HG03159 (cell line): ENCODE results near the gene ST6GAL1.

ENCODE experiments used
- ATAC-seq: cut with Tn5 transposase; IDR thresholded peaks from one replicate; pipeline ENCODE4 v1.9.1; 2021; ENCODE audit warnings: mild to moderate bottlenecking, moderate library complexity; ENCODE audit not compliant: unreplicated experiment

Gene ST6GAL1

DNA sequence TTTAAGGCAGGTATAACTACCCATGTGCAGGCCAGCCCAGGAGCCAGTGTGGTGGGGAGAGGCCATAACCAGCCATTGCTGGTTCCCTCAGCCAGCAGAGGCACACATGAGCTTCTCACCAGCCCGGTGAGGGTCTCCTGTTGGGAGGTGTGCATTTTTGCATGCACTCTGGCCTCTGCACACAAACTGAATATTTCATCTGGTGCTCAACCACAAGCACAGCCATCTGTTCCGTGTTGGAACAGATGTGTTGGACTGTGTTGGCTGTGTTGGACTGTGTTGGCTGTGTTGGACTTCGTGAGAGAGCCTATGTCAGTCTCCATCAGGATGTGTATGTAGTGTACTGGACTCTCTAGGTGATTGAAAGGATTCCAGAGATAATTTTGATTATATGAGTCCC lies 141.8 kb downstream of the ST6GAL1 start:
- ATAC-seq: no peak

GRCh38 chr3:187072511-187072910 lies 142.2 kb downstream of the ST6GAL1 start:
- ATAC-seq: no peak

DNA sequence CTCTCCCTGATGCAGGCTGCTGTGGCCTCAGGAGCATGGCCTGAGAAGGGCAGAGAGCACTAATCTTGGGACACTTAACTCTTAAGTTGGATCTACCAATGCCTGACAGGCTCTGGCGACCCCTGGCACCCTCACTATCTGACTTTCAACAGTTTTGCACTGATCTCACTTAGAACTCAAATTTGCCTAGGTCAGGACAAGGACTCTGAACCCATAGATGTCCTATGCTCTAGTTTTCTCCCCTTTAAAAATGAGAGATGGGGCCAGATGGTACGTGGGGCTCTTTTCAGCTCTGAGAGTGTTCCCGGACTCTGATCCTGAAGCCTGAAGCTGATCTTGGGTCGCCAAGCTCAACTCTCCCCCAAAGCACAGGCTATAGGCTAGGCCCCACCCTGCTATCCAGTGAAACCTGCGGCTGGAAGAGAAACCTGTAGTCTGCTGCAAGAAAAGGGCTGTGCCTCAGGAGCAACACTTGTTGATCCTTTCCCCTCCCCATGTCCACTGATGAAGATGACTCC lies 143.3 kb downstream of the ST6GAL1 start:
- no peak for ATAC-seq

- ATAC-seq: no peak
Measured at GRCh38 chr3:187074846-187075245, 144.5 kb downstream of the ST6GAL1 start.

DNA sequence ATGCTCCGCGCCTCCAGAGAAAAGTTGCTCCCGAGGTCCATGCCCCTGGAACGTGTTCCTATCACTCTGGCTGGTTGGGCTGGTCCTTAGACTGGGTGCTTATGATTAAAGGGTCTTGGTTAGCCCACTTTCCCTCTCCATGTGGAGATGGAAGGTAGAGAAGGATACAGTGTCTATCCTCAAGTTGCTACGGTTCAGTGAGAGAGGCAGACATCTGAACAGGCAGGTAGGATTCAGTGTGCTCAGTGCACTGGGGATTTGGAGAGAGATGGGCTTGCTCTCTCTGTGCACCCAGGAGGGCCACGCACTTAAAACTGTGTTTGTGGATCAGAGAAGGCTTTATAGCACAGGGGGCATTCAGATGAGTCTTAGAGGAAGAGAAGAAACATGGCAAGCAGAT lies 146.0 kb downstream of the ST6GAL1 start:
- no peak for ATAC-seq

GRCh38 chr3:187077085-187077484 lies 146.8 kb downstream of the ST6GAL1 start:
- ATAC-seq: no peak

DNA sequence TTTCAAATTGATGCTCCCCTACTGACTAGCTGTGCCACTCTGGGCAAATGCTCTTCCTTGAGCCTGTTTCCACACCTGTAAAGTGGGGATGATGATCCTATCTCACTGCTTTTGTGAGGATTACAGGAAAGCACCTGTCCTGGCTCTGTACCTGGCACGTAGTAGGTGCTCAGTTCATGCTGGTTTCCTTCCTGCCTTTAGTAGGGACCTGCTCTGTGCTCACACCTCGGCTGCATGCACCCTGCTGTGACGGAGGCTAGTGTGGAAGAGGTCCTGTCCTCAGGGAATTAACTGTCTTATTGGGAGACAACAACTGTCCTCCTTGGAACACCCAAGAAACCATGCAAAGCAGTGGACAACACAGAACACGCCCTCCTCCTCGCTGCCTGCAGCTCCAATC lies 147.2 kb downstream of the ST6GAL1 start:
- no peak for ATAC-seq

DNA sequence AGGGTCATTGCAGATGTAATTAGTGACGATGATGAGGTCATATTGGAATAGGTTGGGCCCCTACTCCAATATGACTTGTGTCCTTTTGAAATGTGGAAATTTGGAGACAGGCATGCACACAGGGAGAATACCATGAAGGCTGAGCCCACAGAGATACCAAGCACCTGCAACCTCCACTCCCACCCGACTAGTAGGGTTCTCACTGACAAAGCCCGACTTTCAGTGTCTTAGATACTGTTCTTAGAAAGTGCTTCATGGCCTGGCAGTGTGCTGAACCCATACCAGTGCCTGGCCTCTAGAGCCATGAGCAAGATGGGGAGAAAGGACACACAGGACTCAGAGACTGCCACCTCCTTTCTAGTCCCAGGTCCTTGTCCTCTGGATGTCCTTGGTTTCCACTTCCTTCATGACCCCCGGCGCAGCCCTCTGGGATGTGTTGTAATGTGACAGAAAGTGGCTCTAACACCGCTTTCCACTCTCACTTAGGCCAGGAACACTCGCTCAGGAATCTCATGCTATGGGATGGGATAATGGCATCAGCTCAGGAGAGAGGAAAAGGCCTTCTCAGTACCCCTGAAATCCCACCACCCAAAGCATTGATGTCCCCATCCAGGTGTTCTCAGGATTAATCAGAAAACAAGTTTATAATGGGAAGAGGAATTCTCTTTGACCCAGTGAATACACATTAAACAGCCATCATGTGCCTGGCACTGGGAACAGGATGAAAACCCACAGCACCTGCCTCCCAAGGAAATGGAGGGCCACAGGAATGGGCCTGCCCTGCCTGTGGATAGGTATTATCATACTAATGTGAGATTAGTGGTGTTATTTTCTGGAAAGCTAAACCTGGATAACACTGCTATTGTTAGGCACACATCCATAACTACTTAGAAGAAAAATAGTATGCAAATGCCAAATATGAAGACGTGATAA lies 149.0 kb downstream of the ST6GAL1 start:
- no peak for ATAC-seq

DNA sequence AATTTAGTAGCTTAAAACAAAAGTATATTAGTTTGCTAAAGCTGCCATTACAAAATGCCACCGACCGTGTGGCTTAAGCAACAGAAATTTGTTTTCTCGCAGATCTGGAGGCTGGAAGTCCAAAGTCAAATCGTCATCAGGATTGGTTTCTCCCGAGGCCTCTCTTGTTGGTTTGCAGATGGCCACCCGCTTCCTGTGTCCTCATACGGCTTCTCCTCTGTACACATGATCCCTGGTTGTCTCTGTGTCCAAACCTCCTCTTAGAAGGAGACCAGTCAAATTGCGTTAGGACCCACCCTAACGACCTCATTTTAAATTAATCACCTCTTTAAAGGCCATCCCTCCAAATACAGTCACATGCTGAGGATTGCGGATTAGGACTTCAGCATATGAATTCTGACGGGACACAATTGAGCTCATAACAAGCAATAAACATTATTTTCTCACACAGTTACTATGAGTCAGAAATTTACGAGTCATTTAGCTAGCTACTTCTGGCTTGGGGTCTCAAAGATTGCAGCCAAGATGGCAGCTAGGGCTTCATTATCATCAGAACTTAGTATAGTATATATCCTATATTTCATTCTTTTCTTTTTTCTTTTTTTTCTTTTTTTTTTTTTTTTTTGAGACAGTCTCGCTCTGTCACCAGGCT lies 150.6 kb downstream of the ST6GAL1 start:
- ATAC-seq: no peak

- ATAC-seq: no peak
Measured at GRCh38 chr3:187082758-187083375, 152.5 kb downstream of the ST6GAL1 start.

GRCh38 chr3:187084126-187084525 lies 153.8 kb downstream of the ST6GAL1 start:
- no peak for ATAC-seq

DNA sequence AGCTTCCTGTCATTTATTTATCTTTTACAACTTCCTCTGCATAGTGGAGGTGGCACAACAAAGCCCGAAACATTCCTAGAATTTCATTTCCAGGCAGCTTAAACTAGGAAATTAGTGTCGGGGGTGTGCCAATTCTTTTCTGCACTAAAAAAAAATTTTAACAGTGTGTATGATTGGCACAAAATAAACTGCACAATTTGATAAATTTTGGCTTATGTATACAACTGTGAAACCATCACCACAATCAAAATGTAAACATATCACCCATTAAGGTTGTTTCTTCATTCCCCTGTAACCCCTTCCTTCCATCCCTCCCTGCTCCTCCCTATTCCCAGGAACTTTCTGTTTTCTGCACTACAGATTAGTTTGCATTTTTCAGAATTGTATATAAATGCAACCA lies 154.3 kb downstream of the ST6GAL1 start:
- ATAC-seq: no peak

DNA sequence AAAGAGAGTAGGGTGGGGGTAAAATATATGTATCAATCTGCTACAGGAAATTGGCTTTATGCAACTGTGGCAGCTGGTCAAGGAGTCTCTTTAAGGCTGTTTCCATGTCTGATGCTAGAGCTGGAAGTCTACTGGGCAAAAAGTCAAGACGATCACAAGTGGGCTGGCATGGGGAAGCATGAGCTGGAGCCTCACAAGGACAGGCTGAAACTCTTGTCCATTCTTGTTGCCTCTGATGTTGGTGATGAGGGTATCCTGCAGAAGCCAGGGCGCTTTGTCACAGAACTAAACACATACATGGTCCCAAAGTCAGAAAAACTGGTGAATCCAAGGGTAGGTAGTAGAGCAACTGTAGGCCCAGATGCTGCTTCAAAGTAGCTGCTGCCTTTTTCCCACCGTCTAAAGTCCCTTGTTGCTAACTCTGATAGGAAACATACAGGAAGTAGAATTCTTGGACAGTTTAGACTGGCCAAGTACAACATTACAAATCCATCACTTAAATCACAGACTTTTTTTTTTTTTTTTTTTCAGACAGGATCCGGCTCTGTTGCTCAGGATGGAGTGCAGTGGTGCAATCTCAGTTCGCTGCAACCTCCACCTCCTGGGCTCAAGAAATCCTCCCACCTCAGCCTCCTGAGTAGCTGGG lies 154.8 kb downstream of the ST6GAL1 start:
- no peak for ATAC-seq

DNA sequence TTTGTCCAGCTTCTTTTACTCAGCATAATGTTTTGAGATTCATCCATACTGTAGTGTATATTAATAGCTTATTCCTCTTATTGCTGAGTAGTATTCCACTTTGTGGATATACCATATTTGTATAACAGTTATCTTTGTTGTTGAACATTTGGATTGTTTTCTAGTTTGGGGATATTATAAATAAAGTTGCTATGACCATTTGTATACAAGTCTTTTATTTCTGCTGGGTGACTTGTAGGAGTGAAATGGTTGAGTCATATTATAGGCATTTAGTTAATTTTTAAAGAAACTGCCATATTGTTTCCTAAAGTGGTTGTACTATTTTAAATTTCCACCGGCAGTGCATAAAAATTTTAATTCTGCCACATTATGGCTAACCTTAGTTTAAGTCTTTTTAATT lies 155.6 kb downstream of the ST6GAL1 start:
- ATAC-seq: no peak

DNA sequence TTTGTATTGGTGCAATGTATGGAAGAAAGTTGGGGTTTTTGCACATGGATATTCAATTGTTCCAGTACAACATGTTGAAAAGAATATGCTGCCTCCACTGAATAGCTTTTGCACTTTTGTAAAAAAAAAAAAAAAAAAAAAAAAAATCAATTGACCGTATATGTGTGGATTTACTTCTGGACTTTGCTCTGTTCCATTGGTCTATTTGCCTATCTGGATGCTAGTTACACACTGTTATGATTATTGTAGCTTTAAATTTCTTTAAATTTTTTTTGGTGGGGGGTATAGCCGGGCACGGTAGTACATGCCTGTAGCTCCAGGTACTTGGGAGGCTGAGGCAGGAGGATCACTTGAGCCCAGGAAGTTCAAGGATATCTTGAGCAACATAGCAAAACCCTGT lies 156.5 kb downstream of the ST6GAL1 start:
- ATAC-seq: no peak

DNA sequence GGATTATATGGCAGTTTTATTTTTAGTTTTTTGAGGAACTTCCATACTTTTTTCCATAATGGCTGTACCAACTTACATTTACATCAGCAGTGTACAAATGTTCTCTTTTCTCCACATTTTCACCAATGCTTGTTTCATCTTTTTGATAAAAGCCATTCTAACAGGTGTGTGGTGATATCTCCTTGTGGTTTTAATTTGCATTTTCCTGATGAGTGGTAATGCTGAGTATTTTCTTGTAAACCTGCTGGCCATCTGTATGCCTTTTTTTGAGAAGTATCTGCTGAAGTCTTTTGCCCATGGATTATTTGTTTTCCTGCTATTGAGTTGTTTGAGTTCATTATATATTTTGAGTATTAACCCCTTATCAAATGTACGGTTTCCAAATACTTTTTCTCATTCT lies 158.4 kb downstream of the ST6GAL1 start:
- ATAC-seq: no peak

DNA sequence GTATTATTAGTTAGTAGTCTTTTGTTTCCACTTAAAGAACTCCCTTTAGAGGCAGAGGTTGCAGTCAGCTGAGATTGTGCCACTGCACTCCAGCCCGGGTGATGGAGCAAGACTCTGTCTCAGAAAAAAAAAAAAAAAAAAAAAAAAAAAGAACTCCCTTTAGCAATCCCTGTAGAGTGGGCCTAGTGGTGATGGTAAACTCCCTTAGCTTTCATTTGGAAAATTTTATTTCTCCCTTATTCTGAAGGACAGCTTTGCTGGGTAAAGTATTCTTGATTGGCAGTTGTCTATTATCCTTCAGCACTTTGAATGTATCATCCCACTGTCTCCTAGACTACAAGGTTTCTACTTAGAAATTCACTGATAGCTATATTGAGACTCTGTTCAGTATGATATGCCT lies 163.0 kb downstream of the ST6GAL1 start:
- ATAC-seq: no peak

DNA sequence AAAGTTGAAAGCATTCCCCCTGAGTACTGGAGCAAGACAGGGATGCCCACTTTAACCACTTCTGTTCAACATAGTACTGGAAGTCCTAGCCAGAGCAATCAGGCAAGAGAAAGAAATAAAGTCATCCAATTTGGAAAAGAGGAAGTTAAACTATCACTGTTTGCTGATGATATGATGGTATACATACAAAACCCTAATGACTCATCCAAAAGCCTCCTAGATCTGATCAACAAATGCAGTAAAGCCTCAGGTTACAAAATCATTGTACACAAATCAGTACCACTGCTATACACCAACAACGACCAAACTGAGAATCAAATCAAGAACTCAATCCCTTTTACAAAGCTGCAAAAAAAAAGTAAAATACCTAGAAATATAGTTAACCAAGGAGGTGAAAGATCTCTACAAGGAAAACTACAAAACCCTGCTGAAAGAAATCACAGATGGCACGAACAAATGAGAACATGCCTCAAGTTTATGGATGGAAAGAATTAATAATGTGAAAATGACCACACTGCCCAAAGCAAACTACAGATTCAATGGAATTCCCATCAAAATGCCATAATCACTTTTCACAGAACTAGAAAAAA lies 168.7 kb downstream of the ST6GAL1 start:
- ATAC-seq: no peak

GRCh38 chr3:187101184-187102072 lies 171.1 kb downstream of the ST6GAL1 start:
- ATAC-seq: no peak
